Measurements from ENCODE around the gene VWC2L. TPM values are rescaled to one million over a fixed set of nuclear protein-coding genes. Genes with fewer than 3 reads are reported as not detected.

VWC2L gene
- total RNA-seq, 2 experiments from 2014 or later: not detected

- no peaks in the 10 kb centered on the region for H3K4me1 Mint-ChIP-seq (ENCODE audit: low read depth)
- TF ChIP-seq, protein P1, sequence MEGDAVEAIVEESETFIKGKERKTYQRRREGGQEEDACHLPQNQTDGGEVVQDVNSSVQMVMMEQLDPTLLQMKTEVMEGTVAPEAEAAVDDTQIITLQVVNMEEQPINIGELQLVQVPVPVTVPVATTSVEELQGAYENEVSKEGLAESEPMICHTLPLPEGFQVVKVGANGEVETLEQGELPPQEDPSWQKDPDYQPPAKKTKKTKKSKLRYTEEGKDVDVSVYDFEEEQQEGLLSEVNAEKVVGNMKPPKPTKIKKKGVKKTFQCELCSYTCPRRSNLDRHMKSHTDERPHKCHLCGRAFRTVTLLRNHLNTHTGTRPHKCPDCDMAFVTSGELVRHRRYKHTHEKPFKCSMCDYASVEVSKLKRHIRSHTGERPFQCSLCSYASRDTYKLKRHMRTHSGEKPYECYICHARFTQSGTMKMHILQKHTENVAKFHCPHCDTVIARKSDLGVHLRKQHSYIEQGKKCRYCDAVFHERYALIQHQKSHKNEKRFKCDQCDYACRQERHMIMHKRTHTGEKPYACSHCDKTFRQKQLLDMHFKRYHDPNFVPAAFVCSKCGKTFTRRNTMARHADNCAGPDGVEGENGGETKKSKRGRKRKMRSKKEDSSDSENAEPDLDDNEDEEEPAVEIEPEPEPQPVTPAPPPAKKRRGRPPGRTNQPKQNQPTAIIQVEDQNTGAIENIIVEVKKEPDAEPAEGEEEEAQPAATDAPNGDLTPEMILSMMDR (IDR thresholded peaks at IDR 0.05): no peak
- no peaks in the 10 kb centered on the region for H3K9me3 Mint-ChIP-seq
- intact Hi-C loops (cut with micrococcal nuclease): no loop called here
- H3K4me3 Mint-ChIP-seq: no peak overlapping the region
- POLR2A ChIA-PET: no interaction called here
- H3K27ac Mint-ChIP-seq: no peak overlapping the region
- CTCF ChIA-PET: interaction anchor here (1.3 kb wide), 1 partner anchor 13 kb away, joined by 3 read pairs; no protein-coding TSS in a partner anchor
- no peaks in the 10 kb centered on the region for H3K36me3 Mint-ChIP-seq (ENCODE audit: low read depth)
- ATAC-seq: no peak
- H3K27me3 Mint-ChIP-seq: peaks cover 1% of the 10 kb centered on the region
- DNase-seq: no peak
Measured at GRCh38 chr2:214489702-214490101, 78.8 kb downstream of the VWC2L start.

- TF ChIP-seq, protein P1 (IDR thresholded peaks at IDR 0.05): no peak
- no peak overlapping the region for H3K27ac Mint-ChIP-seq
- intact Hi-C loops (cut with micrococcal nuclease): no loop called here
- DNase-seq: no peak
- no peak overlapping the region for H3K4me3 Mint-ChIP-seq
- no peak for ATAC-seq
- H3K4me1 Mint-ChIP-seq (ENCODE audit: low read depth): no peaks in the 10 kb centered on the region
- peaks cover 3% of the 10 kb centered on the region for H3K27me3 Mint-ChIP-seq
- ChIA-PET POLR2A (interaction anchor here (0.7 kb wide), 1 partner anchor 11 kb away, joined by 3 read pairs; no protein-coding TSS in a partner anchor), CTCF (no interaction called here)
- no peaks in the 10 kb centered on the region for H3K9me3 Mint-ChIP-seq
- H3K36me3 Mint-ChIP-seq (ENCODE audit: low read depth): no peaks in the 10 kb centered on the region
Measured at GRCh38 chr2:214492152-214492551, 81.3 kb downstream of the VWC2L start.

- H3K9me3 Mint-ChIP-seq: no peaks in the 10 kb centered on the region
- H3K36me3 Mint-ChIP-seq (ENCODE audit: low read depth): no peaks in the 10 kb centered on the region
- DNase-seq: no peak
- TF ChIP-seq, protein P1 (IDR thresholded peaks at IDR 0.05): no peak
- CTCF ChIA-PET: no interaction called here
- POLR2A ChIA-PET: interaction anchor here (0.7 kb wide), 1 partner anchor 10 kb away, joined by 3 read pairs; no protein-coding TSS in a partner anchor
- H3K4me1 Mint-ChIP-seq (ENCODE audit: low read depth): no peaks in the 10 kb centered on the region
- H3K27ac Mint-ChIP-seq: no peak overlapping the region
- no peak for ATAC-seq
- intact Hi-C loops (cut with micrococcal nuclease): no loop called here
- H3K4me3 Mint-ChIP-seq: no peak overlapping the region
- H3K27me3 Mint-ChIP-seq: peaks cover 3% of the 10 kb centered on the region
Measured at GRCh38 chr2:214492608-214493007, 81.8 kb downstream of the VWC2L start.

GRCh38 chr2:214497489-214497888 is 86.6 kb downstream of the VWC2L start:
- peaks cover 2% of the 10 kb centered on the region for H3K27me3 Mint-ChIP-seq
- no peak overlapping the region for H3K4me3 Mint-ChIP-seq
- H3K4me1 Mint-ChIP-seq (ENCODE audit: low read depth): no peaks in the 10 kb centered on the region
- ATAC-seq: no peak
- POLR2A ChIA-PET: no interaction called here
- H3K36me3 Mint-ChIP-seq (ENCODE audit: low read depth): no peaks in the 10 kb centered on the region
- CTCF ChIA-PET: no interaction called here
- no peak for DNase-seq
- intact Hi-C loops (cut with micrococcal nuclease): no loop called here
- H3K27ac Mint-ChIP-seq: no peak overlapping the region
- TF ChIP-seq, protein P1 (IDR thresholded peaks at IDR 0.05): no peak
- H3K9me3 Mint-ChIP-seq: no peaks in the 10 kb centered on the region

DNA sequence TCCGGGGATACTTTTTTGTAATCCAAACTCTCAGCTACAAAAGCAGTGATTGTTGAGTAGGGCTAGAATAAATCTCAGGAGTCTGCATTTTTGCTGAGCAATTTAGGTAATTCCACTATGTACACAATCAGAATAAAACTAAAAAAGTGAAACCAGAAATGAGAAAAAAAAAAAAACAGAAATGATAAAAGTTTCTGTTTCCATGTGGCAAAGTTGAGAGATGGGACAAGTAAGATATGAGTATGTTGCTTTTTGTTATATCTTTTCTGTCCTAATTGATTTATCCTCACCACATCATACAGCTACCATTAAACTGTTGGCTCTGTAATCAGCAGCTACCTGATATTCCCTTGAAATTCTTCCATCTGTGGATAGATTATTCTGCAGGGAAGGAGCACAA is 92.7 kb downstream of the VWC2L start:
- TF ChIP-seq, protein P1 (IDR thresholded peaks at IDR 0.05): no peak
- CTCF ChIA-PET: no interaction called here
- peaks cover 4% of the 10 kb centered on the region for H3K27me3 Mint-ChIP-seq
- H3K36me3 Mint-ChIP-seq (ENCODE audit: low read depth): no peaks in the 10 kb centered on the region
- H3K4me1 Mint-ChIP-seq (ENCODE audit: low read depth): no peaks in the 10 kb centered on the region
- H3K4me3 Mint-ChIP-seq: no peak overlapping the region
- no peak overlapping the region for H3K27ac Mint-ChIP-seq
- ATAC-seq (no peak), DNase-seq (no peak)
- POLR2A ChIA-PET: interaction anchor here (1.0 kb wide), 1 partner anchor 11 kb away, joined by 3 read pairs; no protein-coding TSS in a partner anchor
- no peaks in the 10 kb centered on the region for H3K9me3 Mint-ChIP-seq
- intact Hi-C loops (cut with micrococcal nuclease): no loop called here
